ENCODE measurements around the gene CALML4.

DNA sequence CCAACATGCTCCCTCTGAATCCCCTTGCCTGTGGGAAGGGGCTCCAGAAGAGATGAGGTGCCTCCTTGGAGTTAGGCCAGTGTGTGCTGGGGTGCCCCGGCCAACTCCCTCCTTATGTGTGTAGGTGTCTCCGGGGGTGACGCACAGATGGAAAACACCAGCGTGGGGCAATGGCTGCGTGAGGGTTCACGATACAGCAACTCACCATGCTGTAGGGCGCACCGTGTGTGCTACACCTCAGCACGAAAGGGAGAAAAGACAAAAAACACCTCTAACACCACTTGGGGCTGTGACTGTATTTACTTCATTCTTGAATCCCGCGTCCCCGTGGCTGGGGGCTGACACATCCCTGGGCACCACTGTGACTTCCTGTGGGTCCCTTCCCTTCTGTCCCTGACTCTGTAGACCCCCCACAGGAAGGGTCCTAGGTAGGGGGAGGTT, 1.6 kb upstream of the CALML4 start:
- TF ChIP-seq BACH2 (CRISPR knock-in tag; IDR thresholded peaks at IDR 0.05; ENCODE audit: borderline replicate concordance) = no peak
- no peak for TF ChIP-seq RARB (CRISPR knock-in tag; IDR thresholded peaks at IDR 0.05)
- no peak for TF ChIP-seq ARNTL (CRISPR knock-in tag; IDR thresholded peaks at IDR 0.05; ENCODE audit: borderline replicate concordance, low read depth)
- no peak for TF ChIP-seq ZFP3 (CRISPR knock-in tag; IDR thresholded peaks at IDR 0.05)
- TF ChIP-seq ZFP30 (CRISPR knock-in tag; IDR thresholded peaks at IDR 0.05) = no peak
- TF ChIP-seq ZNF565 (CRISPR knock-in tag; conservative IDR thresholded peaks at IDR 0.05; ENCODE audit: low read depth) = no peak

Data from SK-N-SH treated with all-trans-retinoic acid at 6 μM for 48 hours (cell line).